AG08396 (cell line): Measurements from ENCODE around the gene KCNJ14.

Experiments
- DNase-seq: peaks from one replicate; pipeline ENCODE4 v3.0.0; 2012; ENCODE audit warnings: low spot score, mixed read lengths

The KCNJ14 gene

DNA sequence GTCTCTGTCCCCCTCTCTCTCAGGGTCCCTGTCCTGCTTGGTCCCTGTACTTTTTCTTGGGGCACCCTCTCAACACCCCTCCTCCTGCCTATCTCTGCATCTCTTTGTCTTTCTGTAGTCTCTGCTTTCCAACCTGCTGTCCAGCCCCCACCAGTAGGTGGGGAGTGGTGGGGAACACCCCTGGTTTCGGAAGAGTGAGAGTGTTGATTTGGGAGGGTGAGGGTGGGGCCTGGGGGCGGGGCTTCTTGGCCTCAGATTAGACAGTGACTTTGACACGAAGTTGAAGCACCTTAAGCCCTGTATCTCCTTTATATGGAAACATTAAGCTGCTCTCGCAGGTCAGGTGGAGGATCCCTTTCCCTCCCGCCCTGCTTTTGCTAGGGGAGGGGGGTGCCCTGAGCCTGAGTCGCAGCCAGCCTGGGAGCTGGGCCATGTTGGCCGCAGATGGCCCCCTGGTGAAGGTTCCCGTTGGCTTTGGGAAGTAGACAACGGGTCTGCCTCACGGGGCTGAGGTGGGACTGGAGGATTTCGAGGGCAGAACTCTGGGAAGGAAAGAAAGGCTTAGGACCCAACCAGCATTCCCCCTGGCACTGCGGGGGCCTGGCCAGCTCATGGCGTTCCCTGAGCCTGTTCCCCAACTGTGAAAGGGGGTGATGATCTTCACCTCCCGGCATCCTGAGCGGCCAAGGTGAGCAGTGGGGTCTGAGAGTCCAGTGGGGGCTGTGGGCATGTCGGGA, at the start of gene KCNJ14:
Gene KCNJ14 (plus strand): TSS at position 404 of the 737 bp plus-strand sequence. CDS start 6,151 bp downstream, outside the sequence.
- no peak for DNase-seq

GRCh38 chr19:48405850-48406249, 49.5 kb upstream of the KCNJ14 start:
- no peak for DNase-seq

- DNase-seq: no peak
Observed at GRCh38 chr19:48413879-48414587, 41.3 kb upstream of the KCNJ14 start.

GRCh38 chr19:48415395-48415794, 40.0 kb upstream of the KCNJ14 start:
- no peak for DNase-seq

GRCh38 chr19:48415806-48416221, 39.6 kb upstream of the KCNJ14 start:
- DNase-seq: no peak

DNA sequence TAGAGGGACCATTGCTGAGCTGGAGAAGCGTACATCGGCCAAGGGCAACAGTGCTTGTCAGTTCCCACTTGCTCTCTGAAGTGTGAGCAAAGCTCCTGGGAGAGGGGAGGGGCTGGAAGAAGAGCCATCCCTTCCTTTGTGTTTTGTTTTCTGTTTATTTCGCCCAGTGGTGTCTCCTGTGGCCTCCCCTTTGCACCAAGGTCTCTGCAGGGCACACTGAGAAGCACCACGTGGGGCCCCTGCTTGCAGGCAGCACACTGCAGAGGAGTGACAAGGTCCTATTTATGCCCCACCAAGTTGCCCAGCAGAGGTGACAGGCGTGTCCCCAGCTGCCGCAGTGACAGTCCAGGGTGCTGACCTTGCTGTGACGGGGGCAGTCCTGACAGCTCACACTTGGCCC, 38.0 kb upstream of the KCNJ14 start:
- no peak for DNase-seq

- no peak for DNase-seq
Observed at GRCh38 chr19:48418317-48419064, 36.9 kb upstream of the KCNJ14 start.

DNA sequence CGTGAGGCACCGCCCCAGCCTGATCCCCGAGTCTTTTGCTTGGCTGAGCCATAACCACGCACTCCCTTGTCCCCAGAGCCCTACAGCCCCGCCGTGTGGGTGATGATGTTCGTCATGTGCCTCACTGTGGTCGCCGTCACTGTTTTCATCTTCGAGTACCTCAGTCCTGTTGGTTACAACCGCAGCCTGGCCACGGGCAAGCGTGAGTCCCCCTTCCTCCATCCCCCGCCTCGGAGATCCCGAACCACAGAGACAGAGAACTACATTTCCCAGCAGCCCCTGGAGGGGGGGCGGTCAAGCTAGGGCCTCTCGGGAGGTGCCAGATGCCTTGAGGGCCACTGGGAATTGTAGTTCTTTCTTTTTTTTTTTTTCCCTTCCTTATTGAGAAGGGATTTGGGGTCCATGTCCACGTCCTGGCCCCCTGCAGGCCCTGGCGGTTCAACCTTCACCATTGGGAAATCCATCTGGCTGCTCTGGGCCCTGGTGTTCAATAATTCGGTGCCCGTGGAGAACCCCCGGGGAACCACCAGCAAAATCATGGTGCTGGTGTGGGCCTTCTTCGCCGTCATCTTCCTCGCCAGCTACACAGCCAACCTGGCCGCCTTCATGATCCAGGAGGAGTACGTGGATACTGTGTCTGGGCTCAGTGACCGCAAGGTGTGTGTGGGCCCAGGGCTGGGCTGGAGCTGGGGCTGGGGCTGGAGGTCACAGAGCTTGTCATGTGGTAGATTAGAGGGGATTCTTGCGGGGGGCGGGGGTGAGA, 36.0 kb upstream of the KCNJ14 start:
- no peak for DNase-seq

DNA sequence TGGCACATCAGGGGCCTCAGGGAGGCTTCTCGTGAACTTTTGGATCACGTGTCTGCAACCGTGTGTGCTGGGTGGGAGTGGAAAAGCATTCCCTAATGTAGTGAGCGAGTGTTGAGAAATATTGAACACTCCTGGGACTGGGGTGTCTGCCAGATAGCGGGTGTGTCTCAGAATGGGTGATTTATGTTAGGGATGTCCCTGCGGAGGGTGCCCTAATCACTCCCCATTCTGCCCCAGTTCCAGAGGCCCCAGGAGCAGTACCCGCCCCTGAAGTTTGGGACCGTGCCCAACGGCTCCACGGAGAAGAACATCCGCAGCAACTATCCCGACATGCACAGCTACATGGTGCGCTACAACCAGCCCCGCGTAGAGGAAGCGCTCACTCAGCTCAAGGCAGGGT, 33.8 kb upstream of the KCNJ14 start:
- no peak for DNase-seq

DNA sequence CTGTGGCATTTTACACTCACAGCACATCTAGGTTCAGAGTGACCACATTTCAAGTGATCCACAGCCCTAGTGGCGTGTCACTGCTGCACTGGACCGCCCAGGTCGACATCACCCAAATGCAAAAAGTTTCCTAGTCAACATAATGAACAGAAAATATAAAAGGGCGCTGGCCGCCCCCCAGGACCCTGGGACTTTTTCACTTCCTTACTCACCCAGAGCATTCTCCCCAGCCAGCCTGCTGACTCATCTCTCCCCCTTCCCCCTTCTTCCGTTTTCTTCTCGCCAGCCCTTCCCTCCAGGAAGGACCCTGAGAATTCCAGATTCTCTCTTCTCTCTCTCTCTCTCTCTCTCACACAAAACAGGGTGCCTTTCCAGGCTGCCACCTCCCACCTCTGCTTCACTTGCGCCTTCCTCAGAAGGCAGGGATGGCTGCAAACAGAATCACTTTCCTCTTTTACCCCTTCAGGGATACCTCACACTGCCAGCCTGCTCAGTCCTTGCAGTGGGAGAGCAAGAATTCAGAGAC, 30.6 kb upstream of the KCNJ14 start:
- peak; percentile 59 for DNase-seq

GRCh38 chr19:48428670-48429069, 26.7 kb upstream of the KCNJ14 start:
- DNase-seq: no peak

DNA sequence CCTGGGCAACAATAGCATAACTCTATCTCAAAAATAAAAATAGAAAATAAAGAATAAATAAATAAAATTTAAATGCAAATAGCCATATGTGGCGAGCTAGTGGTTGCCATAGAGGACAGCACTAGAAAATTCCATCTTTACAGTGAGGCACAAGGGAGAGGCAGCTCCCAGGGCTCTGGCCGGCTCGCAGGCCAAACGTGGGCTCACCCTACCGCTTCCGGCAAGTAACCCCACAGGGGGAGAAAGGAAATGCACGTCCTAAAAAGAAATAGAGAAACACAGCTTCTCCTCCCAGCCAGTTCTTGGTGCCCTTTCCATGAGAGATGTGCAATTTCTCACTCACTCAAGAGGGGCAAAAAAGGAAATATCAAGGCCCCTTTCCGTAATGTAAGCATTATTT, 22.0 kb upstream of the KCNJ14 start:
- no peak for DNase-seq

- no peak for DNase-seq
Observed at GRCh38 chr19:48436586-48436985, 18.8 kb upstream of the KCNJ14 start.

DNA sequence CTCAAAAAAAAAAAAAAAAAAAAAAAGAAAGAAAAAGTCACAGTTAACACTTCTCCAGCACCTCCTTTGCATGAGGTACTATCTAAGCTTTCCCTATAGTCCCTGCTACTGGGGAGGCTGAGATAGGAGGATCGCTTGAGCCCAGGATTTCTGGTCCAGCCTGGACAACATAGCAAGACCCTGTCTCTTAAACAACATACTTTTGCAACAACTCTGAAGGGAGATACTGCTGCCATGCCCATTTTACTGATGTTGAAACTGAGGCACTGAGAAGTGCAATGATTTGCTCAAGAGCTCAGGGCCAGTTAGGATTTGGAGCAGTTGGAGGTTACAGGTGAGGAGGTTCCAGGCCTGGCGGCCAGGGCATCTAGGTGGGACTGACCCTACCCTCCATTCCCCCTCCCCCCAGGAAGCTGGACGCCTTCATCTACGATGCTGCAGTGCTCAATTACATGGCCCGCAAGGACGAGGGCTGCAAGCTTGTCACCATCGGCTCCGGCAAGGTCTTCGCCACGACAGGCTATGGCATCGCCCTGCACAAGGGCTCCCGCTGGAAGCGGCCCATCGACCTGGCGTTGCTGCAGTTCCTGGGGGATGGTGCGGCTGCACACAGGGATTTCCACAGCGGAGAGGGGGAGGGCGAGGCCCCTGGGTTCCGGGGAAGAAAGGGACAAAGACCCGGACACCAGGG, 13.9 kb upstream of the KCNJ14 start:
- no peak for DNase-seq

- peak; percentile 9 for DNase-seq
Observed at GRCh38 chr19:48442116-48443035, 13.0 kb upstream of the KCNJ14 start.

DNA sequence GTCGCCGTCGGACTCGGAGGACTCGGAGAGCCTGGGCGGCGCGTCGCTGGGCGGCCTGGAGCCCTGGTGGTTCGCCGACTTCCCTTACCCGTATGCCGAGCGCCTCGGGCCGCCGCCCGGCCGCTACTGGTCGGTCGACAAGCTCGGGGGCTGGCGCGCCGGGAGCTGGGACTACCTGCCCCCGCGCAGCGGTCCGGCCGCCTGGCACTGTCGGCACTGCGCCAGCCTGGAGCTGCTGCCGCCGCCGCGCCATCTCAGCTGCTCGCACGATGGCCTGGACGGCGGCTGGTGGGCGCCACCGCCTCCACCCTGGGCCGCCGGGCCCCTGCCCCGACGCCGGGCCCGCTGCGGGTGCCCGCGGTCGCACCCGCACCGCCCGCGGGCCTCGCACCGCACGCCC, 12.1 kb upstream of the KCNJ14 start:
- DNase-seq: peak; percentile 42

DNA sequence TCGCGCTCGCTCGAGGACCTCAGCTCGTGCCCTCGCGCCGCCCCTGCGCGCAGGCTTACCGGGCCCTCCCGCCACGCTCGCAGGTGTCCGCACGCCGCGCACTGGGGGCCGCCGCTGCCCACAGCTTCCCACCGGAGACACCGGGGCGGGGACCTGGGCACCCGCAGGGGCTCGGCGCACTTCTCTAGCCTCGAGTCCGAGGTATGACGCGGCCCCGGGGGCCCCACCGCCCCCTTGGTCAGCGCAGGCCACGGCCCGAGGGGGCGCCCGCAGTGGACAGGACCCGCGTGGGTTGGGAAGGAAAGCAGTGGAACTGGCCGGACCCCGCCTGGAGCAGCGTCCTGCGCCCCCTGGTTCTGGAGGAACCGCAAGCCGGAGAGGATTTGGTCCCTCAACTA, 11.6 kb upstream of the KCNJ14 start:
- peak; percentile 31 for DNase-seq

- peak; percentile 23 for DNase-seq
Observed at GRCh38 chr19:48444129-48444935, 11.0 kb upstream of the KCNJ14 start.

DNA sequence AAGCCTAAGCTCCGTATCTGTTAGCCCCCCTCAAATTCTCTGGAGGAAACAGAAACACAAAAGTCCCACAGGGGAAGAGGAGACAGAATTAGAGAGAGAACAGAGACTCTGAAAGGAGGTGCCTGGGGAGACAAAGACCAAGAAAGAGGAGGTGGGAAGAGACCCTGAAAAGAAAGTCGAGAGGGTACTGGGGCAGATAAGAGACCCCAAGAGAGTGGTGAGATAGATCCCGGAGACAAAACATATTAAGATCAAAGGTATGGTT, 10.5 kb upstream of the KCNJ14 start:
- DNase-seq: peak; percentile 30

DNA sequence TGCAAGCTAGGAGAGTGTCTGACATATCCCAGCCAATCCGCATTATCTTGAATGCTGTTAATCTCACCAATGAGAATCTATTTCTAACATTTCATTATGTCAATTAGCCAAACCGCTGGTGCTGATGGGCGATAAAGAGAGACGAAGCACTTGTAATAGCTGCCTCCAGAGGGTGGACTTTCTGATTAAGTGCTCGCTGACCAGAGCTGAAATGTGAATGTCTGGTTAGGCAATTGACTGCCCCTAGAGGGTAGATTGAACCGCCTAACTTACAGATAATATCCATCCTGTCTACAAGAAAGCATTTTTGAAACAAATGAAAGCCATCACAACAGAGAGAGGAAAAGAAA, 10.1 kb upstream of the KCNJ14 start:
- peak; percentile 93 for DNase-seq
